Activated naive CD4-positive, alpha-beta T cell treated with anti-CD3 and anti-CD28 coated beads, Interleukin-2, amount 50 U/mL, for 72 hours (primary cell): Measurements from ENCODE around the gene FNBP1L. TPM values are rescaled to one million over a fixed set of nuclear protein-coding genes. Genes with fewer than 3 reads are reported as not detected.
A peak's percentile ranks its signal among the peaks of the same experiment; 100 is the strongest.

Experiments
- ATAC-seq, 2 donors: fragments of 150-1000 bp; cut with Tn5 transposase; 2 replicates each; pipeline ENCODE4 v1.10.0; 2021; ENCODE audit warnings: mild to moderate bottlenecking in 2 of 2, moderate library complexity in 2 of 2
- DNase-seq, 2 donors: peaks; one replicate each; pipeline ENCODE4 v3.0.0; 2021 to 2022; ENCODE audit warnings: low spot score in 2 of 2
- H3K27ac Mint-ChIP-seq, 2 donors: one replicate each; pipeline ENCODE4 v1.8.0; 2022; ENCODE audit warnings: mild to moderate bottlenecking in 2 of 2, mixed read lengths in 2 of 2
- H3K36me3 Mint-ChIP-seq, 2 donors: one replicate each; pipeline ENCODE4 v1.8.0; 2022; ENCODE audit warnings: mixed read lengths in 2 of 2
- H3K9me3 Mint-ChIP-seq, 2 donors: one replicate each; pipeline ENCODE4 v1.8.0; 2022; ENCODE audit warnings: mixed read lengths in 2 of 2
- total RNA-seq, 2 donors: library from RNA; stranded (reverse); gene quantifications; one replicate each; pipeline ENCODE4 v1.2.3, GENCODE V29; 2022

Gene FNBP1L
- total RNA-seq, 2 donors from 2014 or later: 0.36 to 0.86 TPM

DNA sequence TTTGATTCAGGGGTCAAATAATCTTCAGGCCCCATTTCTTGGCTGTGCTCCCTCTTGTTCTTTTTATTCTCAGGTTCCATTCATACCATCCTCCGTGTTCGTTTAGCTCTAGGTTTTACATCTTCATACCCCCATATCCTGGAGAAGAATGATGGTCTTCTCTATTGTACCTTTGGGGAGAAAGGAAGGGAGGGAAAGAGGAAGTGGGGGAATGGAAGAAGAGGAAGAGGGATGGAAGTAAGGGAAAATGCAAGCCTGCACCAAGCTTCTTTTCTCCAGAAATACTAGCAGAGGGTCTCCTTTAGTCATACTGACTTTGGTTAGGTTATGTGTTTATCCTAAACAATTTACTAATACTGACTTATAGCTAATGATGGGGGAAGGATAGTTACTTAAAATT is 52.4 kb downstream of the FNBP1L start:
- H3K9me3 Mint-ChIP-seq: no peaks in the 10 kb centered on the region
- no peaks in the 10 kb centered on the region for H3K36me3 Mint-ChIP-seq
- DNase-seq: no peak
- no peak overlapping the region for H3K27ac Mint-ChIP-seq
- no peak for ATAC-seq

DNA sequence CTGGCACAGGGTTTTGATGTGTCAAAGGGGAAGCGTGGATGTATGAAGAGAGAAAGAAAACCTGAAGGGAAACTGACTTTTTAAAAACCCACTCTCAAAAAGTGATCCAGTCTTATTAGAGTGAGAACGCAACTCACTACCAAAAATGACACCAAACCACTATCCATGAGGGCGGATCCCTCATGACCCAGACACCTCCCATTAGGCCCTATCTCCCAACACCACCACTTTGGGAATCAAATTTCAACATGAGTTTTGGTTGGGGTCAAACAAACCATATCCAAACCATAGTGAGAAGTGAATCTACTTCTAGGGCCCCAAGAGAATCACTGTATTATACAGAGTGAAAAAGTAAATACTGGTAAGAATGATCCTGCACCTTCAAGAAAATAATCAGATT is 53.5 kb downstream of the FNBP1L start:
- H3K36me3 Mint-ChIP-seq: no peaks in the 10 kb centered on the region

DNA sequence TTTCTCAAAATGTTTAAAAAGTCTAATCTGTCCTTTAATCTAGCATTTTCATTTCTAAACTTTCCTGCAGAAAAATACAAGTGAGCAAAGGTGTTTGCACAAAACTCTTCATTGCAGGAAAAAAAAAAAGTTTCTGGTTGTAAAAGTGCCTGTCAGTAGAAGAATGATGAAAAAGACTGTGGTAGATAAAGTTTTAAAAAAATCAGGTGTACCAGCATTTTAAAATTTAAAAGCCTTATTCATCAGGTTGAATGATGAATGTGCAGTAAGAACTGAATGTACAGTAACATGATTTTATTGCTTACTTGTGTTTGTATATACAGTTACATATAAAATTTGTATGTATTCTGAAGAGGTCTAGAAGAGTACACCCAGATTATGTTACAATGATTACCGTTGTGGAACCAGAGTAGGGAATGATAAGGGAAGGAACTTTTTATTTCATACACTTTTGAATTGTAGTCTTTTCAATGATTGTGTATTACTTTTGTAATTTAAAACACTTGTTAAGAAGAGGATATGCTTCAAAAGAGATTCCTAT is 54.0 kb downstream of the FNBP1L start:
- H3K27ac Mint-ChIP-seq: no peak overlapping the region
- no peak for ATAC-seq
- no peaks in the 10 kb centered on the region for H3K9me3 Mint-ChIP-seq
- H3K36me3 Mint-ChIP-seq: no peaks in the 10 kb centered on the region
- no peak for DNase-seq

More for the DNA sequence above, 53.5 kb downstream of the FNBP1L start:
- Mint-ChIP-seq H3K9me3 (no peaks in the 10 kb centered on the region), H3K27ac (no peak overlapping the region)
- ATAC-seq (no peak), DNase-seq (no peak)

DNA sequence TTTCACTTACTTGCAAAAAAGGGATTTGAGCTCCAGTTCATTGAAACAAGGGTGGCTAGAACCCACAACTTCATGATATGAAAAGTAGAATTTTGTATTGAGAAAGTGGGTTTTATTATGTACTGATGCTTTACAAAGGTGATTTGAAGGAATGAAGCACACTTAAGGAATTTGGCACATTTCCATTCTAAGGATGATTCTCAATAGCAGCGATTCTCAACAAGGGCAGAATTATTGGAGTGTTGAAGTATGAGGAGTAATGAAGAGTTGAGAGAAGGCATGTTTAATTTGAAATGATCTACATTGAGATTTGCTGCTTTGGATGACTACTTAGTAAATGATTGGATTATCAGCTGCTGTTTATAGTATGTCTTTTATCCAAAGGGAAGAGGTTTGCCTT is 54.7 kb downstream of the FNBP1L start:
- H3K36me3 Mint-ChIP-seq: no peaks in the 10 kb centered on the region
- no peak overlapping the region for H3K27ac Mint-ChIP-seq
- H3K9me3 Mint-ChIP-seq: no peaks in the 10 kb centered on the region
- DNase-seq: no peak
- no peak for ATAC-seq

DNA sequence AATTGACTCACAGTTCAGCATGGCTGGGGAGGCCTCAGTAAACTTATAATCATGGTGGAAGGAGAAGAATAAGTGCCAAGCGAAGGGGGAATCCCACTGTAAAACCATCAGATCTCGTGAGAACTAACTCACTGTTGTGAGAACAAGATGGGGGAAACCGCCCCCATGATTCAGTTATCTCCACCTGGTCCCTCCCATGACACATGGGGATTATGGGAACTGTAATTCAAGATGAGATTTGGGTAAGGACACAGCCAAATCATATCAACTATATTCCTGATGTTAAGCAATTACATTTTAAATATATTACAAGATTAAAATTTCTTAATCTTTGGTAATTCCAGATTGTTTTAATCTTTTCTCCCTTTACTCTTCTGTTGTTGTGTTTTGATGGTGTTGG is 55.2 kb downstream of the FNBP1L start:
- H3K36me3 Mint-ChIP-seq: no peaks in the 10 kb centered on the region
- DNase-seq: no peak
- ATAC-seq: no peak
- H3K9me3 Mint-ChIP-seq: no peaks in the 10 kb centered on the region
- no peak overlapping the region for H3K27ac Mint-ChIP-seq

DNA sequence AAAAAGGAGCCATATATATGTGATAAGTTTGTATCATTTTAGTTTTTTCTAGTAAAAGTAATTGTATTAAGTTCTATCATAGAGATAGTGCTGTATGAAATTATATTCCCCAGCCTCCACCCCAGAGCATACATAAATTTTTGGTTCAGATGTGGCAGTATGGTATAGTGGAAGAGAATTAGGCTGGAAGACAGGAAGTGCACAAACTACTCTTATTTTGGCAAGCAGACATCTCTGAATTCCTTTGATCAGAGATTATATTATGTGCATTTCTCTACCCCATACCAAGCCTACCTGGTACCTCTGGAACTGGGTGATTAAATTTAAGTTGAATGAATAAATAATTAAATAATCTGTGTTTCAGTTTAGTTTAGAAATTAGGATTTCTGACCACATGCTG is 55.9 kb downstream of the FNBP1L start:
- no peak for ATAC-seq
- Mint-ChIP-seq H3K9me3 (no peaks in the 10 kb centered on the region), H3K36me3 (no peaks in the 10 kb centered on the region)

DNA sequence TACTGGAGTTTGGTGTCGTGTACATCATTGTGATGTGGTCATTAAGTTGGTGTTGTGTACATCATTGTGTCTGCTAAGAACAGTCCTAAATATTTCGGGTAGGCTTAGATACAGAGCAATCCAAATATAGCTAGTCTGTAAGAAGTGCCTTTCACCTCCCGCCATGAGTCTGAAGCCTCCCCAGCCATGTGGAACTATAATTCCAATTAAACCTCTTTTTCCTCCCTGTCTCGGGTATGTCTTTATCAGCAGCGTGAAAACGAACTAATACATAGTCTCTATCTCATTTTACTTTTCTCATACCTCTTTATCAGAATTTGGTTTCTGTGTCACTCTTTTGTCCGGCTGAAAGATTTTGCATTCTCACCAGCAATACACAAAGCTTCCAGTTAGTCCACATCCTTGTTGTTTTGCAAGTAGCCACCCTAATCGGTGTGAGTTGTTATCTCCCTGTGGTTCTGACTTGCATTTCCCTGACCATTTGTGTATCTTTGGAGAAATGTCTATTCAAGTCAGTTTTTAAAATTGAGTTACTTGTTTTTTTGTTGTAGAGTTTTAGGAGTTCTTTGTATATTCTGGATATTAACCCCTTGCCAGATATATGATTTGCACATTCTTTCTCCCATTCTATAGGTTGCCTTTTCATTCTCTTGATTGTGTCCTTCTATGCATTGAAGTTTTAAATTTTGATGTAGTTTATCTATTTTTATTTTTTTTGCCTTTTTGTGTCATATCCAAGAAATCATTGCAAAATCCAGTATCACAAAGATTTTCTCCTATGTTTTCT is 56.5 kb downstream of the FNBP1L start:
- Mint-ChIP-seq H3K9me3 (no peaks in the 10 kb centered on the region), H3K36me3 (peaks cover 2 to 5% of the 10 kb centered on the region in 2 donors), H3K27ac (no peak overlapping the region)
- no peak for DNase-seq
- ATAC-seq: no peak

More for the DNA sequence above, 55.9 kb downstream of the FNBP1L start:
- no peak overlapping the region for H3K27ac Mint-ChIP-seq
- DNase-seq: no peak

DNA sequence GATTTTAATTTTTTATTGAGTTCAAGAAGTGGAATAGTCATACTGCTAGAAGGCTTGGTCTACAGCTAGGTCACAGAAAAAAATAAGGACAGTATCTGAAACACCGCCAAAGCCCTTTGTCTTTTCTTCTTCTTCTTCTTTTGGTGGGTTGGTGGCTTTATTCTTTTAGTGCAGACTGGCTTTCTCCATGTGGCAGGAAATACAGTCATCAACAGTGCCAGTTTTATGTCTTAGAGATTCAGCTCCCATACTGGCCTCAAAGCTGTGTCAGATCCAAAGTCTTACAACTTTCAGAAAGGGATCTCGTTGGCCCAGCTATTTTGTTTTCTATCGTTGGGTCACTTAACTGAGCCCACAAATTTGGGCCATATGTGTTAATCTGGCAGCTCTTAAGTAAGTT is 58.2 kb downstream of the FNBP1L start:
- H3K9me3 Mint-ChIP-seq: no peaks in the 10 kb centered on the region
- no peak for ATAC-seq
- no peak for DNase-seq
- H3K36me3 Mint-ChIP-seq: peaks cover 4 to 7% of the 10 kb centered on the region in 2 donors
- H3K27ac Mint-ChIP-seq: no peak overlapping the region

DNA sequence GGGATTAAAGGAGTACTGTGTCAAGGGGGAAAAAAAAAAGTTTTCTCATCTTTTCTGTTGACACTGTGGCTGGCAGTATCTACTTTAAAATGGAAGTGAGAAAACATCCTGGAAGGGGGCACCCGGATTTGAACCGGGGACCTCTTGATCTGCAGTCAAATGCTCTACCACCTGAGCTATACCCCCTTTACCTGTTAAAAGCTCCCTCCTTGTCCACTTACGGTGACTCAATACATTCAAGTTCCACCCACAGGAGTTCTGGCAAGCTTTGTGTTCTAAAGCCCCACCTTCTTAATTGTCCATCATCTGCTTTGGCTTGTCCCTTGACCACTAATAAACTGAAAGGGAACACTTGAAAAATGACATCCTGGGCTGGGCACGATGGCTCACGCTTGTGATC is 68.2 kb downstream of the FNBP1L start:
- H3K9me3 Mint-ChIP-seq: peaks cover 0 to 6% of the 10 kb centered on the region in 2 donors
- no peaks in the 10 kb centered on the region for H3K36me3 Mint-ChIP-seq
- DNase-seq (no peak), ATAC-seq (no peak)
- peak overlapping the region in 1 of 2 donors; percentile 68 for H3K27ac Mint-ChIP-seq

DNA sequence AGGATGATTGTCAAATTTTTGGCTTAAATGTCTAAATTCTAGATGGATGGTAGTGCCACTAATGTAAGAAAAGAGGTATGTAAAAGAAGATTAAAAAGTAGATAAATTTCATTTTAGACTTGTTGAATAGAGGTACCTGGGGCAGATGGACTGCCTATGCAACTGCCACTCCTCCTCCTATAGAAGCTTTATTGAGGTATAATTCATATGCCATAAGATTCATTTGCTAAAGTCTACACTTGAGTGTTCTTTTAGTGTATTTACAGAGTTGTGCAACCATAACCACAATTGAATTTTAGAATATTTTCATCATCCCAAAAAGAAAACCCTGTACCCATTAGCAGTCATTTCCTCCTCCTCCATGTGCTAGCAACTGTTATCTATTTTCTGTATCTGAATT is 70.6 kb downstream of the FNBP1L start:
- H3K9me3 Mint-ChIP-seq: peaks cover 0 to 6% of the 10 kb centered on the region in 2 donors
- H3K36me3 Mint-ChIP-seq: no peaks in the 10 kb centered on the region
- no peak overlapping the region for H3K27ac Mint-ChIP-seq
- DNase-seq (no peak), ATAC-seq (no peak)

DNA sequence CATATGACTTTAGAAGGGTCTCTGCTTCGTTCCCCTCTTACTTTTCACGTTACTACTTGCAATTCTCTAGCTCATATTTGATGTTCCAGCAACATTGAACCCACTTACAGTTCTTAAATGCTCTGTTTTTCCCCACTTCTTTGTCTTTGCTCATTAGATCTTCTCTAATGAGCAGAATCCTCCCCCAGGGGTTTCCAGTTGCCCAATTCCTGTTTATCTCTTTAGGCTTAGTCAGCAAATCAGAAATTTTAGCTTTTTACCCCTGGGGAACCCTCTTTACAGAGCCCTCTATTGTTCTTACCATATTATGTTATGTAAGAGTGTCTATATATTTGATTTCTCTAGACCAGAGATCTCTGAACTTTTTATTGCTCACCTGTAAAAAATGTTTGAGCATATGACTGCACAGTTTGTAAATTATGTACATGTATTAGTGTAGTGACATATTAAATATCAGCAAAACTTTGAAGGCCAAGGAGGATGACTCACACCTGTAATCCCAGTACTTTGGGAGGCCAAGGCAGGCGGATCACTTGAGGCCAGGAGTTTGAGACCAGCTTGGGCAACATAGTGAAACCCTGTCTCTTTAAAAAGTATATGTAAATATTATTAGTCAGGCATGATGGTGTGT is 71.4 kb downstream of the FNBP1L start:
- Mint-ChIP-seq H3K27ac (no peak overlapping the region), H3K9me3 (peaks cover 0 to 6% of the 10 kb centered on the region in 2 donors), H3K36me3 (no peaks in the 10 kb centered on the region)
- DNase-seq (no peak), ATAC-seq (no peak)

DNA sequence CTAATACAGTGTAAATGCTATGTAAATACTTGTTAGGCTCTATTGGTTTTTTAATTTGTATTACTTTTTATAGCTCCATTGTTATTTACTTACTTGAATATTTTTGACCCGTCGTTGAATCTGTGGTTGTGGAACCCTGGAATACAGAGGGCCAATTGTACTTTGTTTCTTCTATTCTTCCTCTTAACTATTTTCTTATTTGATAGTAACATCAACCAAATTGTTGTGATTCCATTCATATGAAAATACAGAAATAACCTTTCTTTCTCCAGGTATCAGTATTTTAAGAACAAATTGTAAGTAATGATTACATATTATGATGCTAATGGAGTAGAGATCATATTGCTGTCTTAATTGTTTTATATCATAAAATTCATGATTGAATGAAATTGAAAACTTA is 73.7 kb downstream of the FNBP1L start:
- H3K36me3 Mint-ChIP-seq: no peaks in the 10 kb centered on the region
- DNase-seq (no peak), ATAC-seq (no peak)
- H3K9me3 Mint-ChIP-seq: peaks cover 0 to 6% of the 10 kb centered on the region in 2 donors
- no peak overlapping the region for H3K27ac Mint-ChIP-seq

DNA sequence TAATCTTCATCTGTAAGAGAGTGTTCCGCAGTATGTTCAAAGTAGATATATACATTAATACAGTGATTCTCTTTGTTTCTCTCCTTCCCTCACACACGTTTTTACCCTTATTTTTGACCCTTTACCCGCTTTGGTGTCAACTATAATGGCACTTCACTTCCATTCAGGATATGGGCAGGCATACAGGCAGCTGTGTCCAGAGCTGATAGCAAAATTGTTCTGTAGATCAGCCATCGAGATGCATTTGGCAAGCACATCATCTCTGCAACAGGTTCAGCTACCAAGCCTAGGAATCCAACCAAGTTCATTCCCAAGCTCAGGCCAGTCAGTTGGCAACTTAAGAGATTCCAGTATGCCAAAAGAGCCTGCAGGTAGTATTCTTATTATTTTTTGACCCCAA is 74.8 kb downstream of the FNBP1L start:
- DNase-seq: no peak
- Mint-ChIP-seq H3K27ac (no peak overlapping the region), H3K9me3 (no peaks in the 10 kb centered on the region), H3K36me3 (no peaks in the 10 kb centered on the region)
- ATAC-seq: no peak

DNA sequence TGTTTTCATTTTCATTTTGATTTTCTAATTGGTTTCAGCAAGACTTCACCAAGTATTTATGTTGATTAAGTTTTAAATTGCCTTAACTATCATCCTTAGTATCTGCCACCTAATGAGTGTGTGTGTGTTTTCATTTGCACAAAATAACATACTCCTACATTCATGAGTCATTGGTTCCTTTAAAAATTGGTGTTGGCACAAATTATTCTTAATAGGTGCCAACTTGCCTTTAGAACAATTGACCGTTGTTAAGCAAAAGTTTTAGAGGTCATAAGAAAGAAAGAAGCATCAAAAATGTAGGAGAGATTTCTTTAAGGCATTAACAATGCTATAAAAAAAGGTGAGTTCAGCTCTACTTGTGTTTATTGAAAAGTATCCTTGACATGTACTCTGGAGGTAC is 77.5 kb downstream of the FNBP1L start:
- H3K27ac Mint-ChIP-seq: no peak overlapping the region
- DNase-seq: no peak
- H3K36me3 Mint-ChIP-seq: no peaks in the 10 kb centered on the region
- no peak for ATAC-seq
- H3K9me3 Mint-ChIP-seq: no peaks in the 10 kb centered on the region

DNA sequence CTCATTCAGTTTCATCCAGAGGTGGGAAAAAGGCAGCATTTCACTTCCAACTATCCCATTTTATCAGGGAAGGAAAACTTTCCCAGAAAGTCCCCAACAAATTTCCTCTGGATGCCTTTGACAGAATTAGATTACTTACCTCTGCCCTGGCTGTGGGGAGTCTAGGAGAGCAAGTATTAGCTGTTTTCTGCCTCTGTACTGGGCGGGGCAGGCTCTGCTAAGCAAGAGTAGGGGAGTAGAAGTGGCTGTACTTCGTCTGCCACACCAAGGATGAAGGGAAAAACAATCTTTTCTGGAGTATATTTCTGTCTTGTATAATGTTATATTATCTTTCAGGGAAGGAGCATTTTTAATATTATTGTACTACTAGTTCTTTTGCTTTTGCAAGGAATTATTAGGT is 78.5 kb downstream of the FNBP1L start:
- no peak for DNase-seq
- Mint-ChIP-seq H3K36me3 (no peaks in the 10 kb centered on the region), H3K9me3 (no peaks in the 10 kb centered on the region), H3K27ac (no peak overlapping the region)
- ATAC-seq: no peak

DNA sequence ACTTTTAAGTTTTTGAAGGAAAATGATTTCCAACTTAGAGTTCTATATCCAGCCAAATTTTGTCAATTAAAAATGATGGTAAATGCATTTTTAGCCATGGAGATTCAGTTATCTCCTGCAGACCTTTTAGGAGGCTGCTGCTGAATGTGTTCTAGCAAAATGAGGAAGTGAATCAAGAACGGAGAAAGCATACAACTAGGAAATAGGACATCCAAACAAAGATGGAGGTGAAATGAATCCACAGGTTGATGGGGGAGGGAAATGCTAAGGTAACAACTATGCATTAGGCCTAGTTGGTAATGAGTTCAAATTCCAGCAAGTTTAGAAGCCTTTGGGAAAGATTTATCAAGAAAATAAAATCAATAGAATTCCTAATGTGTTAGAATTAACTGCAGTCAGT is 80.5 kb downstream of the FNBP1L start:
- H3K9me3 Mint-ChIP-seq: no peaks in the 10 kb centered on the region
- H3K36me3 Mint-ChIP-seq: no peaks in the 10 kb centered on the region
- ATAC-seq: no peak
- DNase-seq: no peak
- H3K27ac Mint-ChIP-seq: no peak overlapping the region

DNA sequence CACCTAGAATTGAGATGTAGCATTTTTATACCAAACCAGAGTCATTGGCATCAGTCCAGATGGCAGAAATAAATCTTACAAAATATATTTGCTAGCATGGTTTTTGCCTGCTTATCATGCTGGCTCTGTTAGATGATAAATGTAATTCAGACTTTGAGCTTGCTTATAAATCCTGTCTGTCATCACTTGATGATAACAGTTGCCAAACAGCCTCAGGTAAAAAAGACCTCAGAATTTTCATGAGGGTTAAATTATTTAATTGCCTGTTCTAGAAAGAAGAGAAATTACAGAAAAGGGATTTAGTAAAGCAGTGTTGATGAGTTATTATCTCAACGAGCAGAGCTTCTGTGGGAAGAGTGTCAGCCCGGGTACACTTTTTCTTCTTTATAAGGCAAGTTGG is 83.3 kb downstream of the FNBP1L start:
- H3K9me3 Mint-ChIP-seq: no peaks in the 10 kb centered on the region
- H3K27ac Mint-ChIP-seq: no peak overlapping the region
- no peak for DNase-seq
- H3K36me3 Mint-ChIP-seq: no peaks in the 10 kb centered on the region
- ATAC-seq: no peak
